H1 (cell line): ENCODE results near the gene NR1I2. TPM values are rescaled to one million over a fixed set of nuclear protein-coding genes. Genes with fewer than 3 reads are reported as not detected.

ENCODE experiments used
- CTCF ChIA-PET: fragments of 300-600 bp; sonication (Branson Sonifier 250); formaldehyde crosslinking; loops from one replicate; lab custom pipeline; 2021; ENCODE audit not compliant: partially characterized antibody; lab: Charles Lee
- POLR2A ChIA-PET: fragments of 300-600 bp; sonication (Branson Sonifier 250); formaldehyde crosslinking; loops from one replicate; lab custom pipeline; 2021; ENCODE audit warnings: inconsistent platforms; ENCODE audit not compliant: partially characterized antibody; lab: Charles Lee
- DNase-seq, 2 experiments: peaks; one replicate each; pipeline versions ENCODE4 v3.0.0 to v3.0.0-alpha.2; 2010 to 2022; ENCODE audit warnings: low spot score in 2 of 2, low read depth in 1 of 2, mixed read lengths in 1 of 2
- FAIRE-seq: peaks from 2 replicates; lab custom pipeline; 2011; peaks lifted over from hg19 to GRCh38; lab: Jason Lieb, UNC
- H2AFZ ChIP-seq: 2 replicates; pipeline ENCODE4 v1.8.1; 2012; ENCODE audit warnings: low read length, inconsistent platforms
- H2AK5ac ChIP-seq: 2 replicates; pipeline ENCODE4 v1.6.1; 2013; ENCODE audit warnings: low read depth, low read length
- H2BK120ac ChIP-seq: replicated peaks from 2 replicates; pipeline ENCODE3; 2013; ENCODE audit warnings: low read depth, low read length, inconsistent platforms
- H2BK12ac ChIP-seq: 2 replicates; pipeline ENCODE4 v1.6.1; 2013; ENCODE audit warnings: low read depth, low read length
- H2BK15ac ChIP-seq: 2 replicates; pipeline ENCODE4 v1.6.1; 2013; ENCODE audit warnings: low read length
- H2BK20ac ChIP-seq: 2 replicates; pipeline ENCODE4 v1.6.1; 2013; ENCODE audit warnings: low read length
- H2BK5ac ChIP-seq: 2 replicates; pipeline ENCODE4 v1.6.1; 2013; ENCODE audit warnings: low read depth, low read length
- H3K14ac ChIP-seq: 2 replicates; pipeline ENCODE4 v1.6.1; 2013; ENCODE audit warnings: inconsistent platforms; ENCODE audit not compliant: insufficient read length
- H3K18ac ChIP-seq: 2 replicates; pipeline ENCODE4 v1.6.1; 2013; ENCODE audit warnings: low read length; ENCODE audit errors: extremely low read depth
- H3K23ac ChIP-seq: 2 replicates; pipeline ENCODE4 v1.6.1; 2013; ENCODE audit warnings: inconsistent platforms; ENCODE audit not compliant: insufficient read length
- H3K23me2 ChIP-seq: 2 replicates; pipeline ENCODE4 v1.6.1; 2013; ENCODE audit warnings: low read depth, low read length
- H3K27ac ChIP-seq: 2 replicates; pipeline ENCODE4 v1.6.1; 2011; ENCODE audit warnings: low read depth, low read length, inconsistent platforms
- H3K27me3 ChIP-seq, 4 experiments: replicated peaks in 1 of 4; 1 replicate in 1 of 4; 2 replicates in 3 of 4; pipeline versions ENCODE4 v1.6.1 to v1.8.1; 2011 to 2013; ENCODE audit warnings: low read length in 3 of 4, mild to moderate bottlenecking in 3 of 4, inconsistent platforms in 2 of 4, mixed read lengths in 2 of 4, moderate library complexity in 1 of 4; ENCODE audit not compliant: control insufficient read depth in 3 of 4, insufficient read depth in 3 of 4; ENCODE audit errors: extremely low read depth in 1 of 4
- H3K36me3 ChIP-seq, 4 experiments: 2 replicates each; pipeline versions ENCODE4 v1.6.1 to v1.8.1; 2011 to 2013; ENCODE audit warnings: mild to moderate bottlenecking in 4 of 4, low read length in 3 of 4, moderate library complexity in 2 of 4, control low read depth in 1 of 4, inconsistent platforms in 1 of 4; ENCODE audit not compliant: insufficient read depth in 4 of 4, control insufficient read depth in 2 of 4
- H3K4ac ChIP-seq: replicated peaks from 2 replicates; pipeline ENCODE3; 2013; ENCODE audit warnings: low read length, low read depth, mixed read lengths, inconsistent platforms; ENCODE audit not compliant: insufficient read length
- H3K4me1 ChIP-seq, 4 experiments: replicated peaks in 1 of 4; 1 replicate in 1 of 4; 2 replicates in 3 of 4; pipeline versions ENCODE4 v1.6.1 to v1.8.1; 2011 to 2013; ENCODE audit warnings: low read length in 3 of 4, inconsistent platforms in 2 of 4, mixed read lengths in 1 of 4; ENCODE audit not compliant: insufficient read depth in 4 of 4, control insufficient read depth in 3 of 4
- H3K4me2 ChIP-seq, 2 experiments: 2 replicates each; pipeline versions ENCODE4 v1.6.1 to v1.8.1; 2011 to 2013; ENCODE audit warnings: low read depth in 2 of 2, low read length in 2 of 2, control low read depth in 1 of 2, inconsistent platforms in 1 of 2, mild to moderate bottlenecking in 1 of 2; ENCODE audit not compliant: insufficient read depth in 1 of 2
- H3K4me3 ChIP-seq, 4 experiments: fragments of 200-600, 300-600 bp in 1 of 4; sonication (generic), shearing (Covaris generic), sonication (Bioruptor Twin) in 1 of 4; 2 replicates each; pipeline versions ENCODE4 v1.5.1 to v1.8.1; 2011 to 2016; ENCODE audit warnings: low read length in 4 of 4, low read depth in 3 of 4, control low read depth in 2 of 4, inconsistent platforms in 2 of 4, mild to moderate bottlenecking in 2 of 4, mixed read lengths in 1 of 4, moderate library complexity in 1 of 4; ENCODE audit not compliant: insufficient read depth in 2 of 4; ENCODE audit errors: extremely low read depth in 1 of 4
- H3K56ac ChIP-seq: replicated peaks from 2 replicates; pipeline ENCODE3; 2013; ENCODE audit warnings: low read depth, mild to moderate bottlenecking, mixed read lengths, low read length, inconsistent platforms; ENCODE audit not compliant: insufficient read length
- H3K79me1 ChIP-seq: 2 replicates; pipeline ENCODE4 v1.6.1; 2013; ENCODE audit warnings: low read depth, low read length, control low read depth
- H3K79me2 ChIP-seq, 2 experiments: 2 replicates each; pipeline versions ENCODE4 v1.6.1 to v1.8.1; 2012 to 2013; ENCODE audit warnings: low read length in 2 of 2, mild to moderate bottlenecking in 2 of 2, inconsistent platforms in 1 of 2; ENCODE audit not compliant: insufficient read depth in 2 of 2, control insufficient read depth in 1 of 2
- H3K9ac ChIP-seq, 4 experiments: replicated peaks in 1 of 4; 1 replicate in 1 of 4; 2 replicates in 3 of 4; pipeline versions ENCODE4 v1.6.1 to v1.8.1; 2011 to 2013; ENCODE audit warnings: low read depth in 3 of 4, low read length in 3 of 4, control low read depth in 2 of 4, mild to moderate bottlenecking in 2 of 4, moderate library complexity in 2 of 4, inconsistent platforms in 1 of 4; ENCODE audit errors: extremely low read depth in 1 of 4
- H3K9me3 ChIP-seq, 2 experiments: 2 replicates each; pipeline versions ENCODE4 v1.6.1 to v1.8.1; 2012 to 2013; ENCODE audit warnings: mild to moderate bottlenecking in 2 of 2, moderate library complexity in 2 of 2, control low read depth in 1 of 2, inconsistent platforms in 1 of 2, low read depth in 1 of 2, low read length in 1 of 2, mixed read lengths in 1 of 2; ENCODE audit not compliant: insufficient read depth in 2 of 2
- H4K20me1 ChIP-seq, 2 experiments: replicated peaks in 1 of 2; 2 replicates each; pipeline versions ENCODE3 to v1.8.1; 2011 to 2013; ENCODE audit warnings: inconsistent platforms in 2 of 2, low read length in 2 of 2, mild to moderate bottlenecking in 1 of 2; ENCODE audit not compliant: insufficient read depth in 2 of 2, control insufficient read depth in 1 of 2
- H4K5ac ChIP-seq: 2 replicates; pipeline ENCODE4 v1.6.1; 2013; ENCODE audit warnings: low read length, low read depth, mixed read lengths, inconsistent platforms; ENCODE audit not compliant: insufficient read length
- H4K8ac ChIP-seq: 2 replicates; pipeline ENCODE4 v1.8.0; 2013; ENCODE audit warnings: mild to moderate bottlenecking, moderate library complexity, low read length, inconsistent platforms; ENCODE audit not compliant: insufficient read depth; ENCODE audit errors: extremely low read depth
- H4K91ac ChIP-seq: replicated peaks from 2 replicates; pipeline ENCODE3; 2013; ENCODE audit warnings: low read length, mixed read lengths, inconsistent platforms; ENCODE audit not compliant: insufficient read length
- ATF2 ChIP-seq: IDR thresholded peaks from 2 replicates; pipeline ENCODE4 v1.6.1; 2012; ENCODE audit warnings: low read length, inconsistent platforms
- WGBS, 2 experiments: shearing (Covaris generic) in 1 of 2; methylation state at CpG; one replicate each; pipeline versions ENCODE4 v1.1.6 to v1.1.7; 2013 to 2015; ENCODE audit warnings: low lambda C conversion rate in 2 of 2, mixed read lengths in 2 of 2, inconsistent platforms in 1 of 2, low coverage in 1 of 2, missing lambda C conversion rate in 1 of 2; ENCODE audit not compliant: insufficient replicate concordance in 2 of 2, insufficient coverage in 1 of 2, insufficient read length in 1 of 2; ENCODE audit errors: extremely low coverage in 1 of 2, missing lambda C conversion rate in 1 of 2; 5-methylcytosine and 5-hydroxymethylcytosine counted together
- polyA plus RNA-seq, 7 experiments: library from polyadenylated mRNA; depleted of rRNA in 3 of 7; stranded (reverse) in 5 of 7; unstranded in 2 of 7; fragments of >200 nt in 5 of 7; fragments of 200-250 nt in 2 of 7; gene quantifications; 1 replicate in 5 of 7; 2 replicates in 1 of 7; 4 replicates in 1 of 7; pipeline versions ENCODE4 v1.2.1 to v1.2.3, GENCODE V29; 2011 to 2013; ENCODE audit warnings: missing spikeins in 2 of 7, mixed read lengths in 2 of 7
- total RNA-seq: library from RNA; stranded (reverse); fragmentation: NEBNext Ultra II Directional; extraction: Animal tissue kit (Norgen Biotek cat#: 25700); gene quantifications from 2 replicates; pipeline ENCODE4 v1.2.1, GENCODE V29; 2021

Gene NR1I2
- total and polyA plus RNA-seq, 2 of the 8 experiments (the other 6 are each of a cell fraction or from before 2014, with no cell fraction given) = 0.28 to 1.8 TPM

- no peak overlapping the region for H4K91ac ChIP-seq
- H3K27me3 ChIP-seq = no peaks in the 10 kb centered on the region
- WGBS, 2 experiments = 93% methylated on average over 2 of the region's 2 CpGs; no CpG with 5 or more reads in 1 of the 2 experiments
- no peaks in the 10 kb centered on the region for H3K4me1 ChIP-seq
- H2BK15ac ChIP-seq = no peak overlapping the region
- H3K36me3 ChIP-seq = peaks cover 0 to 3% (median 0%) of the 10 kb centered on the region in 4 experiments; a peak in 1 of 8 replicates
- H3K23ac ChIP-seq = no peak overlapping the region
- H3K23me2 ChIP-seq = no peaks in the 10 kb centered on the region; the same call in 1 of the 2 replicates
- CTCF ChIA-PET = interaction anchor here (1.0 to 1.9 kb wide), 2 partner anchors 10 to 11 kb away, joined by 3 to 6 read pairs; no protein-coding TSS in a partner anchor
- no peak overlapping the region for H3K9ac ChIP-seq
- no peak overlapping the region for H2AK5ac ChIP-seq
- H2BK12ac ChIP-seq = no peak overlapping the region
- H3K27ac ChIP-seq = no peak overlapping the region
- H3K9me3 ChIP-seq = no peaks in the 10 kb centered on the region
- FAIRE-seq = no peak
- no peak overlapping the region for H3K4ac ChIP-seq
- H4K5ac ChIP-seq = no peak overlapping the region
- H3K56ac ChIP-seq = no peak overlapping the region
- no peak overlapping the region for H4K8ac ChIP-seq
- no peak for TF ChIP-seq ATF2
- H3K79me2 ChIP-seq = no peaks in the 10 kb centered on the region
- no peak overlapping the region for H2BK5ac ChIP-seq
- H3K18ac ChIP-seq = no peak overlapping the region
- H2AFZ ChIP-seq = no peak overlapping the region
- no peak overlapping the region for H3K4me2 ChIP-seq
- H3K79me1 ChIP-seq = no peaks in the 10 kb centered on the region
- H3K14ac ChIP-seq = no peak overlapping the region
- no peaks in the 10 kb centered on the region for H4K20me1 ChIP-seq
- DNase-seq = no peak
- POLR2A ChIA-PET = no interaction called here
- H2BK120ac ChIP-seq = no peak overlapping the region
- H3K4me3 ChIP-seq = no peak overlapping the region
- no peak overlapping the region for H2BK20ac ChIP-seq
Observed at GRCh38 chr3:119841808-119842471, 60.0 kb downstream of the NR1I2 start.
